Neural cell (in vitro differentiated cells): Measurements from ENCODE around the gene MYPN. TPM values are rescaled to one million over a fixed set of nuclear protein-coding genes. Genes with fewer than 3 reads are reported as not detected.

Experiments used
- H2AFZ ChIP-seq: fragments of 200-600, 300-800 bp; sonication (generic), shearing (Covaris generic); 2 replicates; pipeline ENCODE4 v1.6.0; 2014; ENCODE audit warnings: low read depth, mild to moderate bottlenecking, antibody characterized with exemption, low read length, moderate library complexity
- H3F3A ChIP-seq: fragments of 200-600 bp; shearing (Covaris generic); 2 replicates; pipeline ENCODE4 v1.6.1; 2016; ENCODE audit warnings: mild to moderate bottlenecking, moderate library complexity, mixed read lengths, antibody characterized with exemption, low read length; ENCODE audit not compliant: insufficient read depth, poor library complexity, severe bottlenecking
- H3K27ac ChIP-seq: fragments of 200-600, 300-800 bp; sonication (generic), shearing (Covaris generic); 2 replicates; pipeline ENCODE4 v1.5.1; 2014; ENCODE audit warnings: mild to moderate bottlenecking, low read length, moderate library complexity
- H3K27me3 ChIP-seq: fragments of 300-800, 200-600 bp; sonication (generic), shearing (Covaris generic); 2 replicates; pipeline ENCODE4 v1.6.0; 2014; ENCODE audit warnings: mild to moderate bottlenecking, low read depth, low read length, moderate library complexity; ENCODE audit not compliant: insufficient read depth
- H3K36me3 ChIP-seq: fragments of 300-800, 200-600 bp; sonication (generic), shearing (Covaris generic); 2 replicates; pipeline ENCODE4 v1.5.1; 2014; ENCODE audit warnings: mild to moderate bottlenecking, antibody characterized with exemption, low read length, moderate library complexity; ENCODE audit not compliant: insufficient read depth
- H3K4me2 ChIP-seq: fragments of 300-800, 200-600 bp; sonication (generic), shearing (Covaris generic); 2 replicates; pipeline ENCODE4 v1.6.0; 2014; ENCODE audit warnings: mild to moderate bottlenecking, low read length
- H3K4me3 ChIP-seq: fragments of 300-800, 200-600 bp; sonication (generic), shearing (Covaris generic); 2 replicates; pipeline ENCODE4 v1.5.1; 2014; ENCODE audit warnings: mild to moderate bottlenecking, low read length, moderate library complexity
- H3K79me2 ChIP-seq: fragments of 200-600 bp; shearing (Covaris generic); replicated peaks from 2 replicates; pipeline ENCODE4 v1.6.0; 2014; ENCODE audit warnings: mild to moderate bottlenecking, low read length, moderate library complexity; ENCODE audit not compliant: insufficient read depth
- H3K9ac ChIP-seq: fragments of 300-800, 200-600 bp; sonication (generic), shearing (Covaris generic); 2 replicates; pipeline ENCODE4 v1.6.1; 2016; ENCODE audit warnings: mild to moderate bottlenecking, low read length, mixed read lengths
- H3K9me2 ChIP-seq: fragments of 200-600 bp; shearing (Covaris generic); 2 replicates; pipeline ENCODE4 v1.6.1; 2016; ENCODE audit warnings: mild to moderate bottlenecking, low read length, mixed read lengths; ENCODE audit not compliant: insufficient read depth
- H3K9me3 ChIP-seq: fragments of 200-600, 300-800 bp; sonication (generic), shearing (Covaris generic); 2 replicates; pipeline ENCODE4 v1.6.1; 2016; ENCODE audit warnings: mild to moderate bottlenecking, mixed run types, low read length, moderate library complexity, mixed read lengths
- H4K20me1 ChIP-seq: fragments of 200-600 bp; shearing (Covaris generic); 2 replicates; pipeline ENCODE4 v1.6.1; 2016; ENCODE audit warnings: mild to moderate bottlenecking, mixed run types; ENCODE audit not compliant: insufficient read depth
- CTCF ChIP-seq: fragments of 450-650 bp; IDR thresholded peaks from 2 replicates; pipeline ENCODE4 v1.5.1; 2014; ENCODE audit warnings: antibody characterized with exemption, mild to moderate bottlenecking, moderate library complexity; ENCODE audit not compliant: poor library complexity, severe bottlenecking
- EP300 ChIP-seq: fragments of 450-650 bp; conservative IDR thresholded peaks from 2 replicates; pipeline ENCODE4 v1.6.1; 2014; ENCODE audit warnings: antibody characterized with exemption, mild to moderate bottlenecking, moderate library complexity; ENCODE audit not compliant: poor library complexity, severe bottlenecking
- EZH2 ChIP-seq: fragments of 200-600, 300-800 bp; shearing (Covaris generic), sonication (generic); IDR thresholded peaks from 2 replicates; pipeline ENCODE4 v1.6.1; 2014; ENCODE audit warnings: antibody characterized with exemption, low read length, borderline replicate concordance, mild to moderate bottlenecking; ENCODE audit not compliant: insufficient read depth, poor library complexity, severe bottlenecking
- MXI1 ChIP-seq: fragments of 450-650 bp; conservative IDR thresholded peaks from 2 replicates; pipeline ENCODE4 v1.6.1; 2014; ENCODE audit warnings: antibody characterized with exemption, mild to moderate bottlenecking; ENCODE audit not compliant: poor library complexity, severe bottlenecking
- POLR2AphosphoS5 ChIP-seq: IDR thresholded peaks from 2 replicates; pipeline ENCODE4 v1.6.1; 2012
- RAD21 ChIP-seq: fragments of 450-650 bp; conservative IDR thresholded peaks from 2 replicates; pipeline ENCODE4 v1.6.1; 2014; ENCODE audit warnings: antibody characterized with exemption, mild to moderate bottlenecking, moderate library complexity
- REST ChIP-seq: IDR thresholded peaks from 2 replicates; pipeline ENCODE4 v1.6.1; 2012; ENCODE audit warnings: borderline replicate concordance
- SMC3 ChIP-seq: fragments of 450-650 bp; conservative IDR thresholded peaks from 2 replicates; pipeline ENCODE4 v1.6.1; 2014; ENCODE audit warnings: antibody characterized with exemption, mild to moderate bottlenecking, moderate library complexity; ENCODE audit not compliant: poor library complexity
- TAF1 ChIP-seq: IDR thresholded peaks from 2 replicates; pipeline ENCODE4 v1.6.1; 2012; ENCODE audit warnings: low read depth
- polyA plus RNA-seq: library from polyadenylated mRNA; depleted of rRNA; stranded (reverse); fragments of >200 nt; gene quantifications from 2 replicates; pipeline ENCODE4 v1.2.3, GENCODE V29; 2014

MYPN gene
- polyA plus RNA-seq, 1 donor from 2014 or later: not detected

GRCh38 chr10:68233046-68233445, 123.8 kb downstream of the MYPN start:
- H3K27ac ChIP-seq: no peak overlapping the region

GRCh38 chr10:68235111-68235510, 125.8 kb downstream of the MYPN start:
- Histone ChIP-seq H3K9me2 (no peaks in the 10 kb centered on the region), H3K9ac (no peak overlapping the region), H3K36me3 (no peaks in the 10 kb centered on the region), H3K9me3 (no peaks in the 10 kb centered on the region), H3K4me3 (no peak overlapping the region), H3K27me3 (no peaks in the 10 kb centered on the region), H4K20me1 (no peaks in the 10 kb centered on the region), H3K79me2 (no peaks in the 10 kb centered on the region), H2AFZ (no peak overlapping the region), H3K27ac (no peak overlapping the region), H3K4me2 (no peak overlapping the region), H3F3A (peaks cover 4% of the 10 kb centered on the region)
- TF ChIP-seq EZH2: no peak
- TF ChIP-seq MXI1: no peak
- TF ChIP-seq TAF1: no peak
- no peak for TF ChIP-seq REST
- TF ChIP-seq CTCF: no peak
- no peak for TF ChIP-seq SMC3

More at GRCh38 chr10:68233046-68233445, 123.8 kb downstream of the MYPN start:
- no peak overlapping the region for H3K4me2 ChIP-seq
- TF ChIP-seq TAF1 (no peak), EZH2 (no peak), REST (no peak), CTCF (no peak), POLR2AphosphoS5 (no peak), MXI1 (no peak), EP300 (no peak), SMC3 (no peak), RAD21 (no peak)
- no peak overlapping the region for H3K9ac ChIP-seq
- no peaks in the 10 kb centered on the region for H3K9me2 ChIP-seq
- no peak overlapping the region for H2AFZ ChIP-seq
- no peaks in the 10 kb centered on the region for H3K9me3 ChIP-seq
- H3K27me3 ChIP-seq: no peaks in the 10 kb centered on the region
- no peak overlapping the region for H3K4me3 ChIP-seq
- H4K20me1 ChIP-seq: no peaks in the 10 kb centered on the region
- no peaks in the 10 kb centered on the region for H3K36me3 ChIP-seq
- H3K79me2 ChIP-seq: no peaks in the 10 kb centered on the region
- H3F3A ChIP-seq: peaks cover 4% of the 10 kb centered on the region
